NCI-H1092 (cell line): ENCODE results near the gene PRMT1.

ENCODE experiments used
- DNase-seq: peaks from one replicate; lab custom pipeline; 2025; lab: John Stamatoyannopoulos, UW

PRMT1 gene

GRCh38 chr19:49727217-49728030, 50.4 kb downstream of the PRMT1 start:
- no peak for DNase-seq

DNA sequence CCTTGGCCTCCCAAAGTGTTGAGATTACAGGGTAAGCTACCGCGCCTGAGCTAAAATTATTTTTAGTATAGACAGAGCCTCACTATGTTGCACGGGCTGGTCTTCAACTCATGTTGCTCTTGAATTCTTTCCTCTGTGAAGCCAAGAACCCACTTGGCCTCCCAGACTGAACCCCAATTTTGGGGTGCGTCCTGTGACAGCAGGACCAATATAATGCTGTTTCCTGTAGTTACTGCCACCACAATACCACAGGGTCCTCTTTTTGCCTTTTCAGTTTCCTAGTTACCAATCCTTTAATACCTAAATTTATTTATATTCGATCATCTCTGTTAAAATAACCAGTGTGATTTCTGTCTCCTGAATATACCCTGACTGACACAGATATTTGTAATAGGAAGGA, 53.1 kb downstream of the PRMT1 start:
- no peak for DNase-seq
